ENCODE results near the gene HSPA1B. TPM values are rescaled to one million over a fixed set of nuclear protein-coding genes. Genes with fewer than 3 reads are reported as not detected.

The HSPA1B gene
- total RNA-seq, 1 experiment from 2014 or later: 147 TPM

- no peaks in the 10 kb centered on the region for H3K9me3 ChIP-seq (ENCODE audit: control insufficient read depth, insufficient read depth, low read depth, low read length)
- TF ChIP-seq SIN3A (IDR thresholded peaks at IDR 0.05; ENCODE audit: borderline replicate concordance, insufficient read depth, low read depth, low read length): no peak
- TF ChIP-seq POLR2AphosphoS5 (IDR thresholded peaks at IDR 0.05; ENCODE audit: low read depth, low read length): no peak
- no peak for TF ChIP-seq TCF7L2 (IDR thresholded peaks at IDR 0.05; ENCODE audit: low read depth, low read length)
- TF ChIP-seq, protein P1, sequence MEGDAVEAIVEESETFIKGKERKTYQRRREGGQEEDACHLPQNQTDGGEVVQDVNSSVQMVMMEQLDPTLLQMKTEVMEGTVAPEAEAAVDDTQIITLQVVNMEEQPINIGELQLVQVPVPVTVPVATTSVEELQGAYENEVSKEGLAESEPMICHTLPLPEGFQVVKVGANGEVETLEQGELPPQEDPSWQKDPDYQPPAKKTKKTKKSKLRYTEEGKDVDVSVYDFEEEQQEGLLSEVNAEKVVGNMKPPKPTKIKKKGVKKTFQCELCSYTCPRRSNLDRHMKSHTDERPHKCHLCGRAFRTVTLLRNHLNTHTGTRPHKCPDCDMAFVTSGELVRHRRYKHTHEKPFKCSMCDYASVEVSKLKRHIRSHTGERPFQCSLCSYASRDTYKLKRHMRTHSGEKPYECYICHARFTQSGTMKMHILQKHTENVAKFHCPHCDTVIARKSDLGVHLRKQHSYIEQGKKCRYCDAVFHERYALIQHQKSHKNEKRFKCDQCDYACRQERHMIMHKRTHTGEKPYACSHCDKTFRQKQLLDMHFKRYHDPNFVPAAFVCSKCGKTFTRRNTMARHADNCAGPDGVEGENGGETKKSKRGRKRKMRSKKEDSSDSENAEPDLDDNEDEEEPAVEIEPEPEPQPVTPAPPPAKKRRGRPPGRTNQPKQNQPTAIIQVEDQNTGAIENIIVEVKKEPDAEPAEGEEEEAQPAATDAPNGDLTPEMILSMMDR (IDR thresholded peaks at IDR 0.05): no peak
- TF ChIP-seq, protein P2, sequence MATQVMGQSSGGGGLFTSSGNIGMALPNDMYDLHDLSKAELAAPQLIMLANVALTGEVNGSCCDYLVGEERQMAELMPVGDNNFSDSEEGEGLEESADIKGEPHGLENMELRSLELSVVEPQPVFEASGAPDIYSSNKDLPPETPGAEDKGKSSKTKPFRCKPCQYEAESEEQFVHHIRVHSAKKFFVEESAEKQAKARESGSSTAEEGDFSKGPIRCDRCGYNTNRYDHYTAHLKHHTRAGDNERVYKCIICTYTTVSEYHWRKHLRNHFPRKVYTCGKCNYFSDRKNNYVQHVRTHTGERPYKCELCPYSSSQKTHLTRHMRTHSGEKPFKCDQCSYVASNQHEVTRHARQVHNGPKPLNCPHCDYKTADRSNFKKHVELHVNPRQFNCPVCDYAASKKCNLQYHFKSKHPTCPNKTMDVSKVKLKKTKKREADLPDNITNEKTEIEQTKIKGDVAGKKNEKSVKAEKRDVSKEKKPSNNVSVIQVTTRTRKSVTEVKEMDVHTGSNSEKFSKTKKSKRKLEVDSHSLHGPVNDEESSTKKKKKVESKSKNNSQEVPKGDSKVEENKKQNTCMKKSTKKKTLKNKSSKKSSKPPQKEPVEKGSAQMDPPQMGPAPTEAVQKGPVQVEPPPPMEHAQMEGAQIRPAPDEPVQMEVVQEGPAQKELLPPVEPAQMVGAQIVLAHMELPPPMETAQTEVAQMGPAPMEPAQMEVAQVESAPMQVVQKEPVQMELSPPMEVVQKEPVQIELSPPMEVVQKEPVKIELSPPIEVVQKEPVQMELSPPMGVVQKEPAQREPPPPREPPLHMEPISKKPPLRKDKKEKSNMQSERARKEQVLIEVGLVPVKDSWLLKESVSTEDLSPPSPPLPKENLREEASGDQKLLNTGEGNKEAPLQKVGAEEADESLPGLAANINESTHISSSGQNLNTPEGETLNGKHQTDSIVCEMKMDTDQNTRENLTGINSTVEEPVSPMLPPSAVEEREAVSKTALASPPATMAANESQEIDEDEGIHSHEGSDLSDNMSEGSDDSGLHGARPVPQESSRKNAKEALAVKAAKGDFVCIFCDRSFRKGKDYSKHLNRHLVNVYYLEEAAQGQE (IDR thresholded peaks at IDR 0.05; ENCODE audit: insufficient read depth in 1 of 2, low read depth in 2 of 2, low read length in 1 of 2): no peak
- no peak overlapping the region for H3K4me3 ChIP-seq (ENCODE audit: low read depth in 2 of 2, low read length in 2 of 2)
- POLR2A ChIA-PET: interaction anchor here (0.6 kb wide), 1 partner anchor 34 kb away, joined by 3 read pairs; no protein-coding TSS in a partner anchor
- in situ Hi-C loops (cut with HindIII; ENCODE audit: low pct_unique_long_range_greater_than_20kb, low sequenced_read_pairs) (no loop called here), intact Hi-C loops (cut with micrococcal nuclease; ENCODE audit: unreplicated experiment) (no loop called here)
- DNase-seq (ENCODE audit: low read depth, low spot score): no peak
- CTCF ChIA-PET: interaction anchor here (1.1 kb wide), 1 partner anchor 9 kb away, joined by 3 read pairs; no protein-coding TSS in a partner anchor
- peaks cover 15% of the 10 kb centered on the region for H3K4me1 ChIP-seq (ENCODE audit: control insufficient read depth, insufficient read depth, low read length)
- no peaks in the 10 kb centered on the region; the same call in 1 of the 2 replicates for H3K36me3 ChIP-seq (ENCODE audit: control insufficient read depth, insufficient read depth, low read length)
- no peak for ATAC-seq
- H3K27me3 ChIP-seq (ENCODE audit: control insufficient read depth, insufficient read depth, low read length): no peaks in the 10 kb centered on the region
- H3K27ac ChIP-seq (ENCODE audit: low read length): peak overlapping the region; percentile 67
- no TSS peak for BruUV-seq (replicated peaks)
These were observed 30.5 kb upstream of the HSPA1B start for GRCh38 chr6:31796993-31797385.

- Histone ChIP-seq H3K4me1 (ENCODE audit: control insufficient read depth, insufficient read depth, low read length) (peaks cover 10% of the 10 kb centered on the region), H3K27ac (ENCODE audit: low read length) (no peak overlapping the region; the same call in 1 of the 2 replicates), H3K9me3 (ENCODE audit: control insufficient read depth, insufficient read depth, low read depth, low read length) (no peaks in the 10 kb centered on the region), H3K36me3 (ENCODE audit: control insufficient read depth, insufficient read depth, low read length) (no peaks in the 10 kb centered on the region; the same call in 1 of the 2 replicates), H3K27me3 (ENCODE audit: control insufficient read depth, insufficient read depth, low read length) (no peaks in the 10 kb centered on the region), H3K4me3 (ENCODE audit: low read depth in 2 of 2, low read length in 2 of 2) (no peak overlapping the region)
- TF ChIP-seq, protein P2 (IDR thresholded peaks at IDR 0.05; ENCODE audit: insufficient read depth in 1 of 2, low read depth in 2 of 2, low read length in 1 of 2): no peak
- TF ChIP-seq, protein P1 (IDR thresholded peaks at IDR 0.05): no peak
- TF ChIP-seq POLR2AphosphoS5 (IDR thresholded peaks at IDR 0.05; ENCODE audit: low read depth, low read length): no peak
- no peak; the same call in 1 of the 2 replicates for TF ChIP-seq TCF7L2 (IDR thresholded peaks at IDR 0.05; ENCODE audit: low read depth, low read length)
- TF ChIP-seq SIN3A (IDR thresholded peaks at IDR 0.05; ENCODE audit: borderline replicate concordance, insufficient read depth, low read depth, low read length): no peak
- DNase-seq (ENCODE audit: low read depth, low spot score) (no peak), ATAC-seq (no peak)
- in situ Hi-C loops (cut with HindIII; ENCODE audit: low pct_unique_long_range_greater_than_20kb, low sequenced_read_pairs) (no loop called here), intact Hi-C loops (cut with micrococcal nuclease; ENCODE audit: unreplicated experiment) (no loop called here)
- BruUV-seq (replicated peaks): no TSS peak
- ChIA-PET CTCF (interaction anchor here (1.1 kb wide), 1 partner anchor 8 kb away, joined by 3 read pairs; no protein-coding TSS in a partner anchor), POLR2A (interaction anchor here (0.6 kb wide), 1 partner anchor 33 kb away, joined by 3 read pairs; no protein-coding TSS in a partner anchor)
These were observed 29.9 kb upstream of the HSPA1B start for GRCh38 chr6:31797588-31797987.

Measured in Panc1 (cell line).